Measurements from ENCODE around the gene IBA57.

- no peak for TF ChIP-seq MYC (IDR thresholded peaks at IDR 0.05; ENCODE audit: borderline replicate concordance, low read length)
- no peak for TF ChIP-seq CTCF (IDR thresholded peaks at IDR 0.05)
- no peak for TF ChIP-seq MAX (IDR thresholded peaks at IDR 0.05)
- TF ChIP-seq POLR2A (IDR thresholded peaks at IDR 0.05; ENCODE audit: low read length) = no peak
- TF ChIP-seq EP300 (IDR thresholded peaks at IDR 0.05) = no peak
- TF ChIP-seq BHLHE40 (IDR thresholded peaks at IDR 0.05; ENCODE audit: low read depth, low read length) = no peak
- no peak for TF ChIP-seq ELK1 (IDR thresholded peaks at IDR 0.05; ENCODE audit: low read depth, low read length)
Measured at GRCh38 chr1:228211531-228212414, 46.2 kb downstream of the IBA57 start.

Data from A549 (cell line).